A549 (cell line): Measurements from ENCODE around the gene ATAD2B.

Source experiments
- BCL3 ChIP-seq: fragments of >200 bp; sonication (Bioruptor Twin); formaldehyde crosslinking; IDR thresholded peaks from 3 replicates; pipeline ENCODE4 v1.6.1; 2016
- BHLHE40 ChIP-seq: IDR thresholded peaks from 2 replicates; pipeline ENCODE4 v1.6.1; 2012; ENCODE audit warnings: low read depth, low read length, inconsistent platforms
- CEBPB ChIP-seq, 2 experiments: fragments of >200 bp in 1 of 2; sonication (Bioruptor Twin) in 1 of 2; formaldehyde crosslinking in 1 of 2; IDR thresholded peaks; 2 replicates each; pipeline ENCODE4 v1.6.1; 2012 to 2016
- CTCF ChIP-seq: fragments of >200 bp; sonication (Bioruptor Twin); formaldehyde crosslinking; IDR thresholded peaks from 3 replicates; pipeline ENCODE4 v1.5.1; 2016
- E2F6 ChIP-seq: IDR thresholded peaks from 2 replicates; pipeline ENCODE4 v1.6.1; 2012; ENCODE audit warnings: low read depth, borderline replicate concordance
- HMGXB4 ChIP-seq: fragments of 250-450 bp; sonication (Bioruptor Pico); IDR thresholded peaks from 2 replicates; pipeline ENCODE4 v1.5.0; 2021; ENCODE audit warnings: mild to moderate bottlenecking, moderate library complexity, borderline replicate concordance
- KDM5A ChIP-seq: fragments of 200-600 bp; sonication (generic); IDR thresholded peaks from 2 replicates; pipeline ENCODE4 v1.6.1; 2016; ENCODE audit warnings: antibody characterized with exemption, mild to moderate bottlenecking
- MAX ChIP-seq: IDR thresholded peaks from 2 replicates; pipeline ENCODE4 v1.6.1; 2012
- NR3C1 ChIP-seq: fragments of >200 bp; sonication (Bioruptor Twin); formaldehyde crosslinking; IDR thresholded peaks from 3 replicates; pipeline ENCODE4 v1.6.1; 2017
- POLR2A ChIP-seq: IDR thresholded peaks from 2 replicates; pipeline ENCODE4 v1.6.1; 2012; ENCODE audit warnings: mild to moderate bottlenecking, low read length
- POLR2AphosphoS2 ChIP-seq: conservative IDR thresholded peaks from 2 replicates; pipeline ENCODE4 v1.6.1; 2012; ENCODE audit warnings: low read length, improper control_type of control experiment, inconsistent platforms
- USF2 ChIP-seq: fragments of 450-650 bp; IDR thresholded peaks from 2 replicates; pipeline ENCODE4 v1.6.1; 2014; ENCODE audit warnings: antibody characterized with exemption

- no peak for TF ChIP-seq BCL3
- TF ChIP-seq CEBPB (IDR thresholded peaks at IDR 0.05): no peak
- no peak for TF ChIP-seq E2F6
- TF ChIP-seq CTCF: no peak
- TF ChIP-seq MAX: no peak
- no peak for TF ChIP-seq KDM5A
- TF ChIP-seq POLR2AphosphoS2: no peak
- no peak for TF ChIP-seq POLR2A
- no peak for TF ChIP-seq USF2
- no peak for TF ChIP-seq HMGXB4 (CRISPR knock-in tag)
- no peak for TF ChIP-seq NR3C1
- TF ChIP-seq BHLHE40: no peak
Observed at GRCh38 chr2:23776021-23776420, 150.9 kb downstream of the ATAD2B start.
